CMK (cell line): Measurements from ENCODE around the gene SIGLEC12.
"Not testable (repeated sequence)": the region's sequence is repeated elsewhere in the genome, so short reads cannot be mapped to it uniquely, and the experiment has no call there.

Experiments
- DNase-seq: peaks from one replicate; pipeline ENCODE4 v3.0.0-alpha.2; 2010; ENCODE audit warnings: low read depth

SIGLEC12 gene

DNA sequence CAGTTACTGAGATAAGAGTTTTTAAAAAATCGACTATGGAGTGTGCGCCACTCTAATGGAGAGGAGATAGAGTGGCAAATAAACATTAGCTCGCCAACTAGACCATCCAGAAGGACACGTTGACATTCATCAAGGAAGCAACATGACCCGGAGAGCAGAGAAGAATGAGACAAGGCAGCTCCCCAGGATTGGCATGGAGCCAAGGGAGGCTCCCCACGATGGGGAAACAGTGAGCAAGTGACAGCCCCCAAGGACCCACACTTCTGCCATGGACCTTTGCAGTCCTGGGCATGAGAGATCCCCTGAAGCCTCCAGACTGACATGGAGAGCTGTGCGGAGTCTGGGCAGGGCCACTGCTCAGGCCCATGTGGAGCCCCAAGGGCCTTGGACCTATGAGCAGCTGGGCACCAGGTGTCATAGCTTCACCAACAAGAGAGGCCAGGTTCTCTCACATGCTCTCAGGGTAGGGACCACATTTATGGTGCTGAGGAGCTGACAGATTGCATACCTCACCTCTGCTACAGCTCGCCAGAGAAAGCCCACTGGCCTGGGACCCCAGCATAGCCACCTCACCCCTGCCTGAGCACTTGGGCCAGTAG, 23.2 kb upstream of the SIGLEC12 start:
- DNase-seq = no peak

DNA sequence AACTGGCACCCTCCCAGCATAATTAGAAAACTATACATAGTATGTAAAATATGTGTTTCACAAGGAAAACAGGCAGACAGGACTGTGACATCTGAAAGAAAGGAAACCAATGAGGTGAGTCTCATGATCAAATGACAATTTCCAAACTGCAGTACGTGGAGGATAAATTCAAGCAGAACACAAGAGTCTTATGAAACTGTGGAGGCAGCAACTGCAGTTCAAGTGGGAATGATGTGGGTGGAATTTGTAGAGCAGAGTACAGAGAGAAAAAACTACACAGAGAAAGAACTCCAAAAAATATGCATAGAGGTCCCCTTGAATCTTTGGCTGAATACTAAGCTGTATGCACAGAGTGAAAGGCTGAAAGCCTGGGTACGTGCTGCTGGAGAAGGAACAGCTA, 20.2 kb upstream of the SIGLEC12 start:
- DNase-seq = no peak

DNA sequence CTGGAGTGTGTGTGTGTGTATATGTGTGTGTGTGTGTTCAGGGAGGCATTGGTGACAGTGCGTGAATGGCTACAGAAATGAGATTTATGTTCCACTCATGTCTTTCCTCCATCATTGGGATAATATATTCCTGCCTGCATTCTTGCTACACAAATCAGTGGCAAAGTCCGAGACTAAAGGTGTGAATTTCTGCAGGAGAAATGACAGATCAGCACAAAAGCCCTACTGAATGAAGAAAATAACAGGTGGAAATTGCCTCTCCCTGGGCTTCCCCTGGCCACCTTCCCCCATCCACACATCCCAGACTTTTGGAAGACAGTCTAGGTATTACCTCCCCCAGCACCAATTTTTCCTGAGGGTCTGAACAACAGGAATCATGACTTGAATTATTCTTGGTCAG, 19.8 kb upstream of the SIGLEC12 start:
- DNase-seq = no peak

DNA sequence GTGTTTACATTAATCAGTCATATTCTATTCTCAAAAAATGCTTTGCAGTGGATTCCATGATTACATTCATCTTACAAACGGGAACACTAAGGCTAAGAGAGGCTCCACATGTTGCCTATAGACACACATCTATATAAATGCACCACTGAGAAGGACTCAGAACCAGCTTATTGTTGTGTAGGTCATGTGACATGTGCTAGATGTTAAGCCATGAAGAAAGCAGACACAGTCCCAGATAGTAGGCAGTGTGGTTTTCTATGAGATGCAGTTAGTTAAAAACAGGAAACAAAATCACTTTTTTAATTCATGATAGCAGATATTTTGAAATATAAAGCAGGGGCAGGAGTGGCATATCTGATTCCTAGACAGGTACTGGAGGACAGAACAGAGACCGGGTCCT, 19.1 kb upstream of the SIGLEC12 start:
- DNase-seq = no peak

DNA sequence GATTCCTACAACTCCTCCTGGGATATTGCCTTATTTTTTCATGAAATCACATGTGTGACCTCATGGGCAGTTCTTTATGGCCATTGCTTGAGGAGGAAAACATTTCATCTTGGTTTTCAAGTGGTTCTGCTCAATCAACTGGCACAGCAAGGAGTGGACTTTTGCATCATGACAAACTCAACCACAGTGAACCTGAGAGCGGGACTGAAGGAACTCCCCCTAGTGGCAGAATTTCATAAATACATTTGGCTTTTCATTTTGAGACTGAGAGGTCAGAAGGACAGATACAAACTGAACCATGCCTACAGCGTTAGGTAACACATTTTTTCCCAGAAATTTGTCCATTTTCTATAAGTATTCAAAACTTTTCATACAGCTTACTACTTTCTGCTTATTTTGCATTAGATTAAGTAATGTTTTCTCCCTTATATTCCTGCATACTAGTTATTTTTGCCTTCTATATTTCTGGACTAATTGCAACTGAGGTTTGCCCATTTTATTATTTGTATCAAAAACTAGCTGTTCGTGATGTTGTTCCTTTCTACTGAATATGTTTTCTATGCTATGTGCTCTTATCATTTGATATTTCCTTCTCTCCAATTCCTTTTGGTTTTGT, 13.4 kb upstream of the SIGLEC12 start:
- peak; percentile 72 for DNase-seq

DNA sequence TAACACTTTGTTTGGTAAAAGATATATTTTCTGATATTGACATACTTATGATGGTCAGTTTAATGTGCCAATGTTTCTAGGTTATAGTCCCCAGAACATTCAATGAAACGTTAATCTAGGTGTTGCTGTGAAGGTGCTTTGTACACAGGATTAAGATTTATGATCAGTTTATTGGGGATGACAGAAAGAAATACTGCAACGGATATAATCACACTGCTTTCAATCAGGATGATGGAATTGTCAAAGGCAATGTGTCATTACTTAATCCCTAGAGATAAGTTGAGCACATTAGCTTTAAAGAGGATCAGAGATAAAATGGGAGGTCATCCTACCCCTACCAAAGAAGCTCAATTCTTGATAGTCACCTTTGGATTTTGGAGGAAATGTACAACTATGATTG, 12.4 kb upstream of the SIGLEC12 start:
- no peak for DNase-seq

DNA sequence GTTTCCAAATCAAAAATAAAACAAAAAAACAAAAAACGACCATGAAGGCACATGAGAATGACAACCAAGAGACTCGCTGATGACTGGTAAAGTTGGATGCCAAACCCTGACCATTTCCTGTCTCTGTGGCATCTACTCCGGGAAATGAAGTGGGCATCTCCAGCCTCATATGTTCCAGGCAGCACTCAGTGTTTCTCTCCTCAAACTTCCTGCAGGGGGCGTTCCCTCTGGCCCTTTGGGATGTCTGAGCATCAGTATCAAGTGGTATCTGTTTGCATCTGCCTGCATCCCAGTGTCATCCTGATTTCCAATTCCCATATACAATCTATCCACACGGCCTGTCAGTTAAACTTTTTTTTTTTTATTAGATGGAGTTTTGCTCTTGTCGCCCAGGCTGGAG, 9.8 kb upstream of the SIGLEC12 start:
- DNase-seq = no peak

DNA sequence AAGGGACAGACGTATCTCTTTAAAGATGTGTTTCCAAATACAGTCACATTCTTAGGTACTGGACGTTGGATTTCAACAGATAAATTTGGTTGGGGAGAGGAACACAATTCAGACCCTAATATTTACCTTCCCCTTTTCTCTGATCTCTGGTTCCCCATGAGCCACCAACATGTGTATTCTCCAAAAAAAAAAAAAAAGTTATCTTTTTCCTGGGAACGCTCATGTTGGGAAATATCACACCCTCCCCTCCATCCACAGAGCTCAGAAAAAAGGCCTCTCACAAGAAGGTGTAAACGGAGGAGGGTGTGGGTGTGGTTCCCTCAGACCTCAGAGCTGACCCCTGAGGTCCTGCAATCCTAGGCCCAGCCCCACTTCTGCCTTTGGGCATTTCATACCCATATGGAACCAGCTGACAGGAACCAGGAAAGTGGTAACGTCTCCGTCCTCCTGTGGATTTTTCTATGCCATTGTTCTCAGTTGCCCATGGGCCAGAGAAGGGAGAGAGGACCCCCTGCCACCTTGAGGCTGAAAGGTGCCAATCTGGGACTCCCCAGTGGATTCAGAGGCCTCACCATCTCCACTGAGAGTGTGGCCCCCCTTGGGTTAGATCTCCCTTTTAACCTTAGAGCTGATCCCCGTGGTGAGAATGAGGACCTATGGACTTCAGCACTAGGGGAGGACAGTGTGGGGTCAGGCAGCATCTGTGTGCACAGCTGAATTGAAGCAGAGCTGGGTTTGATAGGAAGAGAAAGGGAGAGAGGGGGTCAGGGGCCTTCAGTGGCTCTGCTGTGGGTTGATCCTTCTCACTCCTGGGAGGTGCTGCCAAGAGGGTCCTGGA, 8.4 kb upstream of the SIGLEC12 start:
- peak; percentile 66 for DNase-seq

DNA sequence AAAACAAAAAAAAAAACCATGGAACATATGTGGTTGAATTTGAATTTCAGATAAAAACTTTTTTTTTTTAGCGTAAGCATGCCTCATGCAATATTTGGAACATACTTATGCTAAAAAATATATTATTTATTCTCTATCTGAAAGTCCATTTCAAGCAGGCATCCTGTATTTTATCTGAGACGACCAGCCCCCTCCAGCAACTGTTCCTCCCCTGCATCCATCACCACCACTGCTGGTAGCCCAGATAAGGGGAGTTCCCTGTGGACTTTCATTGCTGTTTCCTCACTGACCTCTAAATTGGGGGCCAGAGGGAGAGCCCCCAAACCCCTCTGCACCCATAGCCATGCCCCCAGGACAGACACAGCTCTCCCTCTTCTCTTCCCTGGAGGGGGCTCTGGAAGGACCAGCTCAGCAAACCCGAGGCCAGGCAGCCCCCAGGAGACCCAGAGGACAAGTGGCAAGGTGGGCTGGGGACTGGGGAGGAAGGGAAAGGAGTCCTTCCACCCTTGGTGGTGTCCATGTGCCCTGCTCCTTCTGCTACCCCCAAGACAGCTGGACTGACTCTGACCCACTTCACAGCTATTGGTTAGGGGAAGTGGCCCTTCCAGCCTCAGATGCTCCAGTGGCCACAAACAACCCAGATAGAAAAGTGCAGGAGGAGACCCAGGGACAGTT, 6.6 kb upstream of the SIGLEC12 start:
- DNase-seq = peak; percentile 91

DNA sequence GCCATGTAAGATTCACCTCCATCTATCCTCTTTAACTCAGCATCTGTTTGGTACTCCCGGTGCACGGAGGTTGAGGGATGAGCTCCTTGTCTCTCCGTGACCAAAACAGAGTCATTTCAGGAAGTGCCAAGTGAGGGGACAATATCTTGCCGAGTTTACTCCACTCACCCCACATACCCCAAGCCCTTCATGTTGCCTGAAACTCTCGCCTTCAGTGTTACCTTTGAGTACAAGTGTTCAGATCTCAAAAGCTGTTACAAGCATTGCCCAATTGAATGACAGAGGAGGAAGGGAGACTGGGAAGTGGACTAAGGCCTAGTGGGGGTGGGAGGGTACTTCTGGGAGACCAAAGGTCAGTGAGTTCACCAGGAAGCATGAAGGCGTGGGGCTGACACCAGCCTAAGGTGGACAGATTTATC, 6.0 kb upstream of the SIGLEC12 start:
- DNase-seq = peak; percentile 81

DNA sequence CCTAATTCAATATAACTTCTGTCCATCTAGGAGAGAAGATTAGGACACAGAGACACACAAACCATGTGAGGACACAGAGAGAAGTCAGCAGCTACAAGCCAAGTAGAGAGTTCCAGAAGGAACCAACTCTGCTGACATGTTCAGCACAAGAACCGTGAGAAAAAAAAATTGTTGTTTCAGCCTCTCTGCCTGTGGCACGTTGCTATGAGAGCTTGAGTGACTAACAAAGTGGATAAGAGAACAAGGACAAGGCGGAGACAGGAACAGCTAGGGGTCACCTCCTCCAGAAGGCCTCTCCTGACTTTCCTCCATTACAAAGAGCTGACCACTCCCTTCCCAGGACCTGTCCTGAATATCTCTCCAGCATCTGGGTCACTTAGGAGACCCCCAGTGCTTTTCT, 5.6 kb upstream of the SIGLEC12 start:
- no peak for DNase-seq

DNA sequence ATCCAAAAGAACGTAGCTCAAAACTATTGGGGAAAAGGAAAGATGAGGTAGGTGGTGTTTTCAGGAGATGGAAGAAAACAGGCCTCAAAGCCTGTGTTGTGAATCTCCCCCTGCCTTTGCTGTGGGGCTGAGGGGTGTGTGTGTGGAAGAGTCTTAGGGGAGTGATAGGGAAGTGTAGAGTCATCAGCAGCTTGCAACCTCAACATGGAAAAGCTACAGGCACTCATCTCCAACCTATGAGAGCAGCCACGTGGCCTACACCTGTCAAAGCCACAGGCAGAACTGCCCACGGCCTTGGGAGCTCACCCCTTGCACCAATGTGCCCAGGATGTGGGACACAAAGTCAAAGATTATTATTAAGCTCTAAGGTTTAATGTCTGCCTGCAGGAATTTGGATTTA, 4.3 kb upstream of the SIGLEC12 start:
- DNase-seq = no peak

DNA sequence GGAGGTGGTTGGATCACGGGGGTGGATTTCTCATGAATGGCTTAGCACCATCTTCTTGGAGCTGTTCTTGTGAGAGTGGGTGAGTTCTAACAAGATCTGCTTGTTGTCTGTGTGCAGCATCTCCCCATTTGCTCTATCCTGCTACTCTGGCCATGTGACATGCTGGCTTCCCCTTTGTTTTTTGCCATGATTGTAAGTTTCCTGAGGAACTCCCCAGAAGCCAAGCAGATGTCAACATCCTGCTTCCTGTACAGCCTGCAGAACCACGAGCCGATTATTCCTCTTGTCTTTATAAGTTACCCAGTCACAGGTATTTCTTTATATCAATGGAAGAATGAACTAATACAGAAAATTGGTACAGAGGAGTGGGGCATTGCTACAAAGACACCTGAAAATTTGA, 2.3 kb upstream of the SIGLEC12 start:
- no peak for DNase-seq

DNA sequence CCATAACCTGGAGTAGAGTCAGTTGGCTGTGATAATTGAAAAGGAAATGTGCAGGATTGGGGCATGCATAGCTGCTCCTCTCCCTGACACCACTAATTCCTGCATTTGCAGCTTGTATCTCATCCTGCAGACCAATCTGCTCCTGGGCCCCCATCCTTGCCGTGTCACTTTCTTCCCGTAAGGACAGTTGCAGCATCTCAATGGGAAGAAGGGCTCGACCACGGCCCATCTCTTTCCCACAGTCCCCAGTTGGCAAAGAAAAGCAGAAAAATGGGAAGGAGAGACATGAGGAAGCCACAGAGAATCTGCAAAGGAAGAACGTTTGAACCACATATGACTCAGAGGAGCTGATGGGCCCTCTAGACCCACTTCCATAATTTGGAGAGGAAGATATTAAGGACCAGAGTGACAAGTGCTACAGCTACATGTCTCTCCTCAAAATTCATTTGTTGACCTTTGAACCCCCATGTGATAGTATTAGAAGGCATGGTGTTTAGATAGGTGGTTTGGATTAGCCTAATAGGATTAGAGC, 1.8 kb upstream of the SIGLEC12 start:
- no peak for DNase-seq

DNA sequence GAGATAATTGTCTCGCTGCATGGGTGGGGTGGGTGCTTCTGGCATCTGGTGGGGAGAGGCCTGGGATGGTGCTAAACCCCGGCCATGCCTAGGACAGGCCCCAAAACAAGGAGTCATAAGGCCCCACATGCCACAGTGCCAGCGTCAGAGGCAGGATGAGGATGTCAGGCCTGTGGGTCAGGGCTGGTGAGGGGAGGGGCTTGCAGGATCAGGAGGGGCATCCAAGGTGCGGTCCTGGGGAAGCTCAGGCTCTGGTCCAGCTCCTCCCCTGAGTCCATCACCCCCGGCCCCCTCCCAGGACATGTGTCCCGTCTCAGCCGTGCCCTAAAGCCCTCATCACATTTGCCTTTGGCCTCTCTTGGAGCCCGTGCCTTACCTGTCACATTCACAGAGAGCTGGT, 669 bp downstream of the SIGLEC12 start:
- not testable (repeated sequence) for DNase-seq

DNA sequence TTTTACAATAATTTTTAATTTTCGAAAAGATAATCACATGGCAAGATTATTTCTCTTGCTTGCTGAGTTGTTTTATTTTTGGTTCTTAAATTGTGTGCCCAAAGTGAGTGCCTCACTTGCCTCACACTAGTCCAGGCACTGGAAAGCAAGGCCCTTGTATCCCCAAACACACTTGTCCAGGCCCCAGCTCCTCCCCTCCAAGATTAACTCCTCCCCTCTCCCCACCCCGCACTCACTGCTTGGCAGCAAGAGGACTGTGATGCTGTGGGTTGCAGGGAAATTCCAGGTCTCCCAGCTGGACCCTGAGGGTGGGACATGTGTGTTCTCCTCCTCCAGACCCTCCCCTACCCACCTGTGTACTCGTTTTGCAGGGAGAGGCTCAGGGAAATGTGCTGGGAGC, 3.9 kb downstream of the SIGLEC12 start:
- no peak for DNase-seq

DNA sequence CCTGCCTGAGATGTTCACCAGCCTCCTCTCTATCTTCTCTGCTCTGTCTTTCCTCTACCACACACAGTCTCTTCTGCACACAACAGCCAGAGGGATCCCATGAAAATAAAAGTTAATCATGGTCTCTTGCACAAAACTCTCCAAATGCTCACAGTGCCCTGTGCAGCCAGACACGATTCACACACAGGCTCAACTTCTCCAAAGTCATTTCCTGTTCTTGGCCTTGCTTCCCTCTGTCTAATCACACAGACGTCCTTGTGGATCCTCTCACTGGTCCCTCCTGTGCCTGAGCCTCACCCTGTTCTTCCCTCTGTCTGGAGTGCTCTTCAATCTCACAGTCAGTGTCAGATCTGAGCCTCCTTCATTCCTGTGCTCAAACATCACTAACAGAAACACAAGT, 7.8 kb downstream of the SIGLEC12 start:
- DNase-seq = no peak

DNA sequence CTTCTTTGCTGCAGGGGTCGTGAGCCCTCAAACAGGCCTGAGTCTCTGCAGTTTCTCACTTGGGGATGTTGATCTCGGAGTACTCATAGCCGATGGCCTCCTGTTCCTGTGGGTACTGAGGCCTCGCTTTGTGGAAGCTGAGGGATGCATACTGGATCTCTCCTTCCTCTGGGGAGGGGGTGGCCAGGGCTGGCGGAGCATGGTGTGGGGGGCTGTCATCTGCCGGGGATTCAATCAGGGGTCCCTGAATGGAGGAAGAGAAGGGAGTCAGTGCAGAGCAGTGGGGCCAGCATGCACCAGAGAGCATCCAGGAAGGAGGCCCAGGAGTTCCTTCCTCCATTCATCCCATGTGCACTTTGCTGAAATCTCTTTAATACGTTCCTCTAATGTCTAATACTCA, 10.0 kb downstream of the SIGLEC12 start:
- no peak for DNase-seq

DNA sequence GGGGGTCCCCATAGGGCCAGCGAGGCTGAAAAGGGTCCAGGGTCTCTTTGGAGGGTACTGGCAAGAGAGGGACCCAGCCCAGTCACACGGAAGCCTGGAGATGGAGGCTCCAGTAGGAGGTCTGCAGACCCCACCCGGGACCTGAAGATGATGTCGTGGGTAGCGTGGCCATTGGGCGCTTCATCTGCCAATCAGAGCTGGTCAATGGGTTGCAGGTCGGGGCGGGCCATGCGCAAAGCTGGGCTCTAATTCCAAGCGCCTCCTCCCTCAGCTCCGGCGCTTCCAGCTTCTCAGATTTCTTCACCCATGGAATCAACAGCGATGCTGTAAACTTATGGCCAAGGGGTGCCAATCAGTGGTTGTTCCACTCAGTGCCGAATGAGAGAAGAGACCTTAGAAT, 10.9 kb downstream of the SIGLEC12 start:
- DNase-seq = no peak

DNA sequence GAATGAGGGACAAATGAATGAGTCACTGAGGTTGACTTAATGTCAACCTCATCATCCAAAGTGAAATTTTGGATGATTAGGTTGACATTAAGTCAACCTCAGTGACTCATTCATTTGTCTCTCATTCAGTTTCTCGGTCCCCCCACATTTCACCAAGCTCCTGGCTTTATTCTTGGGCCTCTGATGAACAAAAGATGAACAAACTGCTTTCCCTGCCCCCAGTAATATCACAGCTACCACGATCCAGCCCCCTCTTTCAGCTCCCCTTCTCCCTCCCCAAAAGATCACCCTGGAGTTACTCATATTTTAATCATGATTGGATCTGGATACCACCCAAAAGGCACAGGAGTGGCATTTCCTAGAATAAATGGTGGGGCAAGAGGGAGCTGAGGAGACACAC, 12.5 kb downstream of the SIGLEC12 start:
- no peak for DNase-seq

DNA sequence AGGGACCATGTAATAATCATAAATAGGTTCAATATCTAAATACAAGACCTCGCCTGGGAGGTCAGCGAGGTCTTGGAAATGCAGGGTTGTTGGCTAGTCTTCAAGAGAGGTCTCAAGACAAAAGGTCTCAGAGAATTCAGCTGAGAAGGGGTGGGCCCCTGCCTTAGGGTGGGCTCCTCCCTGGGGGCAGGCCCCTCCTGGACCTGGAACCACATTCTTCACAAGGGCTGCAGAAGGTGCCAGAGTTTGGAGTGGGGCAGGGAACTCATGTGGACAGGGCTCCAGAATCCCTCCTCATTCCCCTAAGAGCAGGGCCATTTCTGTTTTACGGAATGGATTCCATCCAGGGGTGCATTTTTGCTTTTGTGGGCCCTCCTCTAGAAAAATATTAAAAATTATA, 13.1 kb downstream of the SIGLEC12 start:
- no peak for DNase-seq

DNA sequence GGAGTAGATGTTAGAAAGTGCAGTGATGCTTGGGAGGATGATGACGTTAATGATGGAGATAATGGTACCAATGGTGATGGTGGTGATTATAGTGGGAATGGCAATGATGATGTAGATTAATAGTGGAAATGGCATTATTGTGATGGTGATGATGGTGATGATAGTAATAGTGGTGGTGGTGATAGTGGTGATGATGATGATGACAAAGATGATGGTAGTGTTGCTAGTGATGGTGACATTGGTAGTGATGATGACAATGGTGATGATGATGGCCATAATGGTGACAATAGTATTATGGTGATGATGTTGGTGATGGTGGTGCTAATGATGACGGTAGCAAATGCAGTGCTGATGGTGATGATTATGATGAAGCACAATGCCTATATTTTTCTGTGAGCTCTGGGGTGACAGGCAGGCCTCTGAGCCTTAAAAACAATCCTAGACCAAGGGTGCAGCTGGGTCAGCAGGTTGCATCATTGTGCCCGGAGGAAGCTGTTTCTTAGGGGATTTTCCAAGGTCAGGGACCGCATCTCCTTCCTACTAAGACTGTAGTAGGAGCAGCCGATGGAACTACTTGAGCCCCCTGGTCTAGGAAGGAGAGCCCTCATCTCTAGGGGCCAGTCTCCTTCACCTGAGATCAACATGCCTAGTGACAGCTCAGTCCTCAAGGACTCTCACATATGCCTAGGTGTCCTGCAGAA, 15.5 kb downstream of the SIGLEC12 start:
- no peak for DNase-seq
